A549 (cell line): ENCODE results near the gene PIK3CA. TPM values are rescaled to one million over a fixed set of nuclear protein-coding genes. Genes with fewer than 3 reads are reported as not detected.

ENCODE experiments used
- ATAC-seq, 2 experiments: fragments of 200-7000 bp in 1 of 2; fragments of >200 bp in 1 of 2; cut with Nextera tagmentation in 1 of 2; cut with Tn5 transposase in 1 of 2; 3 replicates each; pipeline versions ENCODE4 v1.8.0 to v1.9.1; 2018 to 2020; ENCODE audit warnings: mild to moderate bottlenecking in 1 of 2, moderate library complexity in 1 of 2
- CTCF ChIA-PET: fragments of 300-600 bp; sonication (Branson Sonifier 250); formaldehyde crosslinking; extraction: SDS; loops from one replicate; lab custom pipeline; 2021; ENCODE audit warnings: antibody characterized with exemption, inconsistent platforms; lab: Yijun Ruan, JAX
- POLR2A ChIA-PET: fragments of 350-600 bp; formaldehyde crosslinking; extraction: SDS; loops from one replicate; lab custom pipeline; 2021; ENCODE audit warnings: antibody characterized with exemption, inconsistent platforms; lab: Yijun Ruan, JAX
- DNase-seq, 2 experiments: peaks; one replicate each; pipeline versions ENCODE4 v3.0.0 to v3.0.0-alpha.2; 2011 to 2016; ENCODE audit warnings: low read depth in 1 of 2, low spot score in 1 of 2
- FAIRE-seq: peaks from 2 replicates; lab custom pipeline; 2011; peaks lifted over from hg19 to GRCh38; lab: Jason Lieb, UNC
- H3K27ac ChIP-seq, 2 experiments: fragments of >200 bp; sonication (Bioruptor Twin); formaldehyde crosslinking; 3 replicates each; pipeline ENCODE4 v1.5.1; 2016 to 2017
- H3K4me1 ChIP-seq: fragments of >200 bp; sonication (Bioruptor Twin); formaldehyde crosslinking; 3 replicates; pipeline ENCODE4 v1.6.1; 2016
- H3K4me2 ChIP-seq: fragments of >200 bp; sonication (Bioruptor Twin); formaldehyde crosslinking; 3 replicates; pipeline ENCODE4 v1.6.1; 2016
- H3K4me3 ChIP-seq: fragments of >200 bp; sonication (Bioruptor Twin); formaldehyde crosslinking; 3 replicates; pipeline ENCODE4 v1.5.1; 2016
- H3K9me3 ChIP-seq: fragments of >200 bp; sonication (Bioruptor Twin); formaldehyde crosslinking; 3 replicates; pipeline ENCODE4 v1.6.1; 2016
- BHLHE40 ChIP-seq: IDR thresholded peaks from 2 replicates; pipeline ENCODE4 v1.6.1; 2012; ENCODE audit warnings: low read depth, low read length, inconsistent platforms
- CBX8 ChIP-seq: fragments of 200-600 bp; sonication (generic); IDR thresholded peaks from 2 replicates; pipeline ENCODE4 v1.6.1; 2016
- CHD4 ChIP-seq: fragments of 200-600 bp; sonication (generic); IDR thresholded peaks from 2 replicates; pipeline ENCODE4 v1.6.1; 2016; ENCODE audit warnings: antibody characterized with exemption, mild to moderate bottlenecking, borderline replicate concordance
- EHF ChIP-seq: fragments of 250-450 bp; sonication (Bioruptor Pico); IDR thresholded peaks from 2 replicates; pipeline ENCODE4 v1.5.0; 2020; ENCODE audit warnings: mild to moderate bottlenecking
- EHMT2 ChIP-seq: fragments of 200-600 bp; sonication (generic); IDR thresholded peaks from 2 replicates; pipeline ENCODE4 v1.6.1; 2016; ENCODE audit warnings: antibody characterized with exemption, low read depth, mild to moderate bottlenecking, moderate library complexity
- EP300 ChIP-seq, 2 experiments: fragments of >200 bp; sonication (Bioruptor Twin); formaldehyde crosslinking; IDR thresholded peaks; 2 replicates in 1 of 2; 3 replicates in 1 of 2; pipeline ENCODE4 v1.6.1; 2016 to 2017
- FOSB ChIP-seq: fragments of 250-450 bp; sonication (Bioruptor Pico); IDR thresholded peaks from 2 replicates; pipeline ENCODE4 v1.5.0; 2020; ENCODE audit warnings: mild to moderate bottlenecking, moderate library complexity
- HDAC2 ChIP-seq: fragments of 200-600 bp; sonication (generic); IDR thresholded peaks from 2 replicates; pipeline ENCODE4 v1.6.1; 2016
- HEYL ChIP-seq: fragments of 250-450 bp; sonication (Bioruptor Pico); IDR thresholded peaks from 2 replicates; pipeline ENCODE4 v1.8.0; 2021; ENCODE audit warnings: mild to moderate bottlenecking, moderate library complexity
- HOXA7 ChIP-seq: fragments of 250-450 bp; sonication (Bioruptor Pico); IDR thresholded peaks from 2 replicates; pipeline ENCODE4 v1.5.0; 2020; ENCODE audit warnings: mild to moderate bottlenecking, moderate library complexity
- HOXB13 ChIP-seq: fragments of 250-450 bp; sonication (Bioruptor Pico); IDR thresholded peaks from 2 replicates; pipeline ENCODE4 v1.5.0; 2020; ENCODE audit warnings: low read depth, mild to moderate bottlenecking, moderate library complexity
- KDM1A ChIP-seq: fragments of 200-600 bp; sonication (generic); IDR thresholded peaks from 2 replicates; pipeline ENCODE4 v1.6.1; 2016; ENCODE audit warnings: low read depth, mild to moderate bottlenecking
- MAX ChIP-seq: IDR thresholded peaks from 2 replicates; pipeline ENCODE4 v1.6.1; 2012
- MYC ChIP-seq: IDR thresholded peaks from 2 replicates; pipeline ENCODE4 v1.6.1; 2012; ENCODE audit warnings: mild to moderate bottlenecking, inconsistent platforms, low read length, improper control_type of control experiment, borderline replicate concordance
- NFE2L2 ChIP-seq: fragments of 150-350 bp; conservative IDR thresholded peaks from 2 replicates; pipeline ENCODE4 v1.6.1; 2014; ENCODE audit warnings: low read length
- NR3C1 ChIP-seq: fragments of >200 bp; sonication (Bioruptor Twin); formaldehyde crosslinking; IDR thresholded peaks from 3 replicates; pipeline ENCODE4 v1.6.1; 2017
- PBX3 ChIP-seq: IDR thresholded peaks from 2 replicates; pipeline ENCODE4 v1.6.1; 2012
- PHF8 ChIP-seq: fragments of 200-600 bp; sonication (generic); IDR thresholded peaks from 2 replicates; pipeline ENCODE4 v1.6.1; 2016; ENCODE audit warnings: low read depth, mild to moderate bottlenecking, antibody characterized with exemption, moderate library complexity, borderline replicate concordance
- RARB ChIP-seq: fragments of 250-450 bp; sonication (Bioruptor Pico); IDR thresholded peaks from 2 replicates; pipeline ENCODE4 v1.8.0; 2021; ENCODE audit warnings: mild to moderate bottlenecking, moderate library complexity
- REST ChIP-seq: fragments of 200-600 bp; sonication (generic); IDR thresholded peaks from 2 replicates; pipeline ENCODE4 v1.6.1; 2016; ENCODE audit warnings: antibody characterized with exemption, mild to moderate bottlenecking, moderate library complexity
- TP53 ChIP-seq: fragments of 250-450 bp; sonication (Bioruptor Pico); IDR thresholded peaks from 2 replicates; pipeline ENCODE4 v1.5.0; 2021; ENCODE audit warnings: mild to moderate bottlenecking, moderate library complexity
- USF2 ChIP-seq: fragments of 450-650 bp; IDR thresholded peaks from 2 replicates; pipeline ENCODE4 v1.6.1; 2014; ENCODE audit warnings: antibody characterized with exemption
- ZC3H11A ChIP-seq: fragments of 450-650 bp; IDR thresholded peaks from 2 replicates; pipeline ENCODE4 v1.6.1; 2014; ENCODE audit warnings: antibody characterized with exemption, mild to moderate bottlenecking
- ZSCAN20 ChIP-seq: fragments of 250-450 bp; sonication (Bioruptor Pico); IDR thresholded peaks from 2 replicates; pipeline ENCODE4 v1.8.0; 2022; ENCODE audit warnings: mild to moderate bottlenecking, moderate library complexity
- WGBS: methylation state at CpG from one replicate; pipeline ENCODE4 v1.1.6; 2017; ENCODE audit errors: missing lambda C conversion rate; 5-methylcytosine and 5-hydroxymethylcytosine counted together
- polyA plus RNA-seq, 4 experiments: library from polyadenylated mRNA; depleted of rRNA in 3 of 4; stranded (reverse); fragments of >200 nt; fragmentation: RNase III in 1 of 4; extraction: RNeasy Plus Mini Kit Qiagen cat#74134 plus additional on column Dnase treatment in 1 of 4; gene quantifications; 2 replicates in 3 of 4; 3 replicates in 1 of 4; pipeline ENCODE4 v1.2.3, GENCODE V29; 2011 to 2017

Gene PIK3CA
- polyA plus RNA-seq, 2 of the 4 experiments (the other 2 are of a cell fraction), result 6.2 to 10.3 TPM

GRCh38 chr3:179190581-179190980 lies 42.4 kb downstream of the PIK3CA start (continued):
- TF ChIP-seq BHLHE40, result no peak
- TF ChIP-seq, all 56 proteins: peak for 0

- CTCF ChIA-PET, result no interaction called here
- Histone ChIP-seq H3K4me3 (no peak overlapping the region), H3K27ac (no peak overlapping the region), H3K9me3 (no peaks in the 10 kb centered on the region), H3K4me2 (no peak overlapping the region), H3K4me1 (no peaks in the 10 kb centered on the region)
- POLR2A ChIA-PET, result no interaction called here
- FAIRE-seq (no peak), ATAC-seq (no peak)
- TF ChIP-seq KDM1A, result no peak
- no peak for TF ChIP-seq RARB (CRISPR knock-in tag)
- TF ChIP-seq HDAC2, result no peak
- no peak for TF ChIP-seq MAX
- TF ChIP-seq TP53, result no peak
- no peak for TF ChIP-seq HOXA7 (CRISPR knock-in tag)
- TF ChIP-seq, all 56 proteins: peak for 0
- DNase-seq, result no peak
- 65% methylated on average over 3 of the region's 3 CpGs for WGBS
Measured at GRCh38 chr3:179192542-179192941, 44.4 kb downstream of the PIK3CA start.

GRCh38 chr3:179194931-179195330 lies 46.8 kb downstream of the PIK3CA start:
- H3K9me3 ChIP-seq, result no peaks in the 10 kb centered on the region
- no peak for ATAC-seq
- no peak overlapping the region for H3K4me3 ChIP-seq
- no peak for FAIRE-seq
- ChIA-PET POLR2A (no interaction called here), CTCF (interaction anchor here (0.6 kb wide), 1 partner anchor 73 kb away, joined by 5 read pairs; no protein-coding TSS in a partner anchor)
- H3K4me1 ChIP-seq, result no peaks in the 10 kb centered on the region
- no peak for TF ChIP-seq REST
- TF ChIP-seq MYC, result no peak
- TF ChIP-seq HOXB13, result no peak
- TF ChIP-seq HDAC2, result no peak
- no peak for TF ChIP-seq NR3C1
- TF ChIP-seq EHF, result no peak
- no peak for TF ChIP-seq PBX3
- no peak for TF ChIP-seq KDM1A
- no peak for TF ChIP-seq ZC3H11A
- no peak for TF ChIP-seq MAX
- no peak for TF ChIP-seq FOSB (CRISPR knock-in tag)
- TF ChIP-seq PHF8, result no peak
- no peak for TF ChIP-seq ZSCAN20 (CRISPR knock-in tag)
- no peak for TF ChIP-seq HEYL
- no peak for DNase-seq
- no peak overlapping the region for H3K4me2 ChIP-seq
- 85% methylated on average over 4 of the region's 4 CpGs for WGBS
- no peak overlapping the region for H3K27ac ChIP-seq

- FAIRE-seq, result no peak
- Histone ChIP-seq H3K4me2 (no peak overlapping the region), H3K27ac (no peak overlapping the region), H3K4me1 (no peaks in the 10 kb centered on the region), H3K4me3 (no peak overlapping the region), H3K9me3 (no peaks in the 10 kb centered on the region)
- ChIA-PET CTCF (no interaction called here), POLR2A (no interaction called here)
- WGBS, result 78% methylated on average over 1 of the region's 1 CpG
- no peak for DNase-seq
- no peak for ATAC-seq
- TF ChIP-seq HEYL (no peak), CHD4 (no peak), CBX8 (no peak), EHMT2 (no peak), REST (no peak), HOXB13 (no peak), RARB (CRISPR knock-in tag) (no peak), NFE2L2 (no peak), USF2 (no peak), EP300 (IDR thresholded peaks at IDR 0.05) (no peak)
Measured at GRCh38 chr3:179196098-179196497, 47.9 kb downstream of the PIK3CA start.
